PC-3 (cell line): Measurements from ENCODE around the gene MYEOV. TPM values are rescaled to one million over a fixed set of nuclear protein-coding genes. Genes with fewer than 3 reads are reported as not detected.
A peak's percentile ranks its signal among the peaks of the same experiment; 100 is the strongest.

ENCODE experiments used
- ATAC-seq: fragments of 200-7000 bp; cut with Tn5 transposase; 2 replicates; pipeline ENCODE4 v1.9.1; 2020; ENCODE audit warnings: mild to moderate bottlenecking, moderate library complexity
- BruUV-seq: library from RNA; stranded (reverse); fragments of 400-500 nt; replicated peaks from 2 replicates; lab custom pipeline; 2021; lab: Mats Ljungman, UMichigan
- CTCF ChIA-PET: fragments of 300-600 bp; sonication (Branson Sonifier 250); formaldehyde crosslinking; loops from one replicate; lab custom pipeline; 2022; ENCODE audit warnings: antibody characterized with exemption; lab: Charles Lee
- POLR2A ChIA-PET: fragments of 300-600 bp; sonication (Branson Sonifier 250); formaldehyde crosslinking; loops from one replicate; lab custom pipeline; 2022; ENCODE audit warnings: antibody characterized with exemption; ENCODE audit not compliant: unreplicated experiment; lab: Charles Lee
- DNase-seq: peaks from one replicate; pipeline ENCODE4 v3.0.0-alpha.2; 2015
- H2AFZ ChIP-seq: fragments of 300-600 bp; sonication (generic); 2 replicates; pipeline ENCODE4 v1.6.0; 2016; ENCODE audit warnings: antibody characterized with exemption, low read length
- H3F3A ChIP-seq: fragments of 300-600 bp; sonication (generic); one replicate; pipeline ENCODE4 v1.6.0; 2017; ENCODE audit warnings: antibody characterized with exemption, low read length, control low read depth, mild to moderate bottlenecking; ENCODE audit not compliant: unreplicated experiment
- H3K27ac ChIP-seq: fragments of 300-600 bp; sonication (generic); 2 replicates; pipeline ENCODE4 v1.5.1; 2016; ENCODE audit warnings: mild to moderate bottlenecking, low read length
- H3K27me3 ChIP-seq: fragments of 300-600 bp; sonication (generic); 2 replicates; pipeline ENCODE4 v1.6.1; 2016; ENCODE audit warnings: low read length, mixed read lengths
- H3K36me3 ChIP-seq: fragments of 300-600 bp; sonication (generic); 2 replicates; pipeline ENCODE4 v1.6.1; 2016; ENCODE audit warnings: low read depth, mixed run types, low read length, mixed read lengths
- H3K4me1 ChIP-seq: fragments of 300-600 bp; sonication (generic); 2 replicates; pipeline ENCODE4 v1.5.1; 2016; ENCODE audit warnings: low read length; ENCODE audit not compliant: insufficient read depth
- H3K4me2 ChIP-seq: fragments of 300-600 bp; sonication (generic); 2 replicates; pipeline ENCODE4 v1.6.0; 2016; ENCODE audit warnings: low read length
- H3K4me3 ChIP-seq: fragments of 300-600 bp; sonication (generic); 2 replicates; pipeline ENCODE4 v1.5.1; 2016; ENCODE audit warnings: mild to moderate bottlenecking, low read length, mixed read lengths
- H3K79me2 ChIP-seq: fragments of 300-600 bp; sonication (generic); 2 replicates; pipeline ENCODE4 v1.6.1; 2017; ENCODE audit warnings: low read length, mixed read lengths
- H3K9ac ChIP-seq: fragments of 300-600 bp; sonication (generic); 2 replicates; pipeline ENCODE4 v1.6.0; 2016; ENCODE audit warnings: mild to moderate bottlenecking, low read length
- H3K9me2 ChIP-seq: fragments of 300-600 bp; sonication (generic); replicated peaks from 2 replicates; pipeline ENCODE4 v1.6.1; 2016; ENCODE audit warnings: mixed run types, low read length, mixed read lengths
- H3K9me3 ChIP-seq: fragments of 300-600 bp; sonication (generic); 2 replicates; pipeline ENCODE4 v1.6.1; 2016; ENCODE audit warnings: low read length, mixed read lengths
- H4K20me1 ChIP-seq: fragments of 300-600 bp; sonication (generic); 2 replicates; pipeline ENCODE4 v1.6.1; 2016; ENCODE audit warnings: low read length, mixed read lengths
- CTCF ChIP-seq: fragments of 300-600 bp; sonication (generic); conservative IDR thresholded peaks from 2 replicates; pipeline ENCODE4 v1.5.1; 2017; ENCODE audit warnings: antibody characterized with exemption, low read depth, mild to moderate bottlenecking, low read length
- EZH2 ChIP-seq: fragments of 300-600 bp; sonication (generic); IDR thresholded peaks from one replicate; pipeline ENCODE4 v1.6.1; 2017; ENCODE audit warnings: antibody characterized with exemption, mild to moderate bottlenecking, low read length; ENCODE audit not compliant: unreplicated experiment
- EZH2phosphoT487 ChIP-seq: fragments of 300-600 bp; sonication (generic); IDR thresholded peaks from 2 replicates; pipeline ENCODE4 v1.6.1; 2018; ENCODE audit warnings: mild to moderate bottlenecking, antibody characterized with exemption, low read length, borderline replicate concordance
- intact Hi-C: fragments of 100-400 bp; cut with micrococcal nuclease; formaldehyde crosslinking; loops from 2 replicates; pipeline ENCODE4 v1.9.0; 2023
- total RNA-seq: library from RNA; depleted of rRNA; stranded (reverse); fragments of >200 nt; gene quantifications from 2 replicates; pipeline ENCODE4 v1.2.3, GENCODE V29; 2014

Gene MYEOV
- total RNA-seq, 1 experiment from 2014 or later = 59.0 TPM

DNA sequence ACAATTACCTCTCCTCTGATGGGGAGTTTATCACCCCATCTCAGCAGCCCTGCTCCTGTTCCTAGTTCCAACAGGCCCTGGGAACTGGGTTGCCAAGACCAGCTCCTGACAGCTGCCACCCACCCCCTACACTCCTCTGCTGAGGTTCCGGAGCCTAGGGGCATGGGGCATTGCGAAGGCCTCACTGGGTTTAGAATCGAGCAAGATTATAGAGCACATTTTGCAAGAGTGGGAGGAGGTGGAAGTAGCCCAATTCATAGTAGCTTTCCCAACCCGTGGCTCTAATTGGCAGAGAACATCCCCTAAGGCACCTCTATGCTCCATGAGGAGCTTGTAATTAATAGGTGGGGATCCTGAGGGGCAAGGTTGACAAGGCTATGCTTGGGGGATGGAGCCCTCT, 23.0 kb downstream of the MYEOV start:
- H3K27me3 ChIP-seq = no peaks in the 10 kb centered on the region
- ChIA-PET POLR2A (no interaction called here), CTCF (no interaction called here)
- H3F3A ChIP-seq = no peaks in the 10 kb centered on the region
- no peak overlapping the region for H2AFZ ChIP-seq
- no peak overlapping the region for H3K27ac ChIP-seq
- H4K20me1 ChIP-seq = no peaks in the 10 kb centered on the region
- peaks cover 82% of the 10 kb centered on the region for H3K79me2 ChIP-seq
- no peak overlapping the region for H3K9ac ChIP-seq
- peaks cover 33% of the 10 kb centered on the region for H3K4me1 ChIP-seq
- no peak overlapping the region for H3K4me2 ChIP-seq
- no peak for TF ChIP-seq EZH2phosphoT487
- no peak for TF ChIP-seq CTCF
- TF ChIP-seq EZH2 = no peak
- H3K9me2 ChIP-seq = no peaks in the 10 kb centered on the region
- no TSS peak for BruUV-seq
- ATAC-seq (no peak), DNase-seq (no peak)
- no peaks in the 10 kb centered on the region for H3K9me3 ChIP-seq
- H3K36me3 ChIP-seq = peaks cover 45% of the 10 kb centered on the region
- intact Hi-C loops = no loop called here
- no peak overlapping the region for H3K4me3 ChIP-seq

DNA sequence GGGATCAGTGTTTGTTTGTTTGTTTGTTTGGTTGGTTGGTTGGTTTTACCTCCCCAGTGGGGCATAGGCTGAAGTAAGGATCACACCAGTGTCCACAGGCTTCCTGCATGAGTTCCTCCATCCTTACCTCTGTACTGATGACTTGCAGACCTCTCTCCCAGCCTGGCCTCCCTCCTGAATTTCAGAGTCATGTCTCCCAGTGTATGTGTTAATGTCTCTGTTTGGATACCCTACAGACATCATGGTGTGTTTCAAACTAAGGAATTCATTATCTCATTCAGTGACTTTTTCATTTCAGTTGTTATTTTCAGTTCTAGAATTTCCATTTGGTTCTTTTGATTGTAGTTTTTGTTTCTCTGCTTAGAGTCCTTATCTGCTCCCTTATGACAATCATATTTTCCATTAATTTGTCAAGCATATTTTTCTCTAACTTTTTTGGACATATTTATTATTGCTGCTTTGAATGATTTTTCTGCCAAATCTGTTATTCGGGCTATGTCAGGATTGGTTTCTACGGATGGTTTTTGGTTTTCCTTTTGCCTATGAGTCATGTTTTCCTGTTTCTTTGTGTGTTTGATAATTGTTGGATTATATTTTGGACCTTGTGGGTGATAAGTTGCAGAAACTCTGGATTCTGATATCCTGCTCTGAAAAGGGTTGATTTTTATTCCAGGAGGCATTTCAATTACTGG, 23.6 kb downstream of the MYEOV start:
- intact Hi-C loops = no loop called here
- CTCF ChIA-PET = no interaction called here
- H3K9me2 ChIP-seq = no peaks in the 10 kb centered on the region
- peaks cover 39% of the 10 kb centered on the region for H3K4me1 ChIP-seq
- H3K4me3 ChIP-seq = no peak overlapping the region
- ATAC-seq (no peak), DNase-seq (no peak)
- peak overlapping the region; percentile 10; the same call in 1 of the 2 replicates for H3K27ac ChIP-seq
- no peak overlapping the region for H3K9ac ChIP-seq
- no peak overlapping the region for H2AFZ ChIP-seq
- POLR2A ChIA-PET = no interaction called here
- peaks cover 45% of the 10 kb centered on the region for H3K36me3 ChIP-seq
- peaks cover 87% of the 10 kb centered on the region for H3K79me2 ChIP-seq
- H4K20me1 ChIP-seq = no peaks in the 10 kb centered on the region
- TF ChIP-seq CTCF = no peak
- no peak for TF ChIP-seq EZH2
- no peaks in the 10 kb centered on the region for H3K9me3 ChIP-seq
- no peaks in the 10 kb centered on the region for H3F3A ChIP-seq
- H3K4me2 ChIP-seq = no peak overlapping the region
- no peaks in the 10 kb centered on the region for H3K27me3 ChIP-seq
- BruUV-seq = no TSS peak

GRCh38 chr11:69318093-69318420, 24.1 kb downstream of the MYEOV start:
- Histone ChIP-seq H3K79me2 (peaks cover 91% of the 10 kb centered on the region), H3K36me3 (peaks cover 45% of the 10 kb centered on the region), H4K20me1 (no peaks in the 10 kb centered on the region), H3K9ac (no peak overlapping the region), H2AFZ (no peak overlapping the region), H3K9me3 (no peaks in the 10 kb centered on the region), H3K27me3 (no peaks in the 10 kb centered on the region), H3F3A (no peaks in the 10 kb centered on the region), H3K4me2 (no peak overlapping the region), H3K27ac (peak overlapping the region; percentile 10; the same call in 1 of the 2 replicates), H3K4me1 (peaks cover 43% of the 10 kb centered on the region), H3K9me2 (no peaks in the 10 kb centered on the region), H3K4me3 (no peak overlapping the region)
- TF ChIP-seq CTCF (no peak), EZH2 (no peak), EZH2phosphoT487 (no peak)
- DNase-seq = no peak
- intact Hi-C loops = no loop called here
- ATAC-seq = no peak
- ChIA-PET CTCF (no interaction called here), POLR2A (no interaction called here)
- BruUV-seq = no TSS peak
